Stimulated activated CD8-positive, alpha-beta memory T cell treated with anti-CD3 and anti-CD28 coated beads, Interleukin-15, amount 100 ng/mL, for 1 hour (primary cell): Measurements from ENCODE around the gene TCF23.

Source experiments
- DNase-seq: peaks from one replicate; pipeline ENCODE4 v3.0.0-alpha.2; 2020; ENCODE audit warnings: low read depth

Gene TCF23

GRCh38 chr2:27128668-27129571 is 19.9 kb upstream of the TCF23 start:
- no peak for DNase-seq

- DNase-seq, result no peak
Observed at GRCh38 chr2:27130396-27130795, 18.4 kb upstream of the TCF23 start.

- no peak for DNase-seq
Observed at GRCh38 chr2:27131429-27131828, 17.4 kb upstream of the TCF23 start.

GRCh38 chr2:27133195-27133875 is 15.5 kb upstream of the TCF23 start:
- DNase-seq, result no peak

- peak; percentile 94 for DNase-seq
Observed at GRCh38 chr2:27133905-27134780, 14.7 kb upstream of the TCF23 start, which contains the start of gene PREB. Gene PREB (minus strand): TSS chr2:27134636. CDS start chr2:27134421, 215 bp downstream.

- DNase-seq, result no peak
Observed at GRCh38 chr2:27134781-27135477, 13.9 kb upstream of the TCF23 start.

GRCh38 chr2:27135478-27135955 is 13.3 kb upstream of the TCF23 start:
- DNase-seq, result no peak

GRCh38 chr2:27136751-27137150 is 12.1 kb upstream of the TCF23 start:
- no peak for DNase-seq

GRCh38 chr2:27137322-27137935 is 11.4 kb upstream of the TCF23 start:
- DNase-seq, result no peak

GRCh38 chr2:27138111-27138510 is 10.7 kb upstream of the TCF23 start:
- no peak for DNase-seq

GRCh38 chr2:27139310-27139709 is 9.5 kb upstream of the TCF23 start, which contains the start of gene PRR30:
Gene PRR30 (minus strand): TSS chr2:27139410. CDS start chr2:27138329, 1,081 bp downstream.
- DNase-seq, result no peak

GRCh38 chr2:27143285-27143684 is 5.5 kb upstream of the TCF23 start:
- no peak for DNase-seq

GRCh38 chr2:27145682-27146081 is 3.1 kb upstream of the TCF23 start:
- DNase-seq, result no peak

- no peak for DNase-seq
Observed at GRCh38 chr2:27147935-27148334, 869 bp upstream of the TCF23 start.

GRCh38 chr2:27149570-27150405 is 984 bp downstream of the TCF23 start:
- no peak for DNase-seq

- no peak for DNase-seq
Observed at GRCh38 chr2:27150639-27151230, 1.9 kb downstream of the TCF23 start.

GRCh38 chr2:27152102-27152795 is 3.4 kb downstream of the TCF23 start:
- no peak for DNase-seq

GRCh38 chr2:27152796-27153464 is 4.1 kb downstream of the TCF23 start:
- DNase-seq, result no peak
